ENCODE measurements around the gene NCL. TPM values are rescaled to one million over a fixed set of nuclear protein-coding genes. Genes with fewer than 3 reads are reported as not detected.
A peak's percentile ranks its signal among the peaks of the same experiment; 100 is the strongest.

NCL gene
- polyA plus RNA-seq, 1 of the 3 experiments (the other 2 are of a cell fraction), result 256 TPM

GRCh38 chr2:231413456-231413855, 50.8 kb downstream of the NCL start:
- H3K27ac ChIP-seq (ENCODE audit: low read depth in 2 of 2, low read length in 1 of 2), result no peak overlapping the region
- H3K9me3 ChIP-seq, result no peaks in the 10 kb centered on the region
- H3K9ac ChIP-seq, result no peak overlapping the region
- no peak overlapping the region for H3K4me2 ChIP-seq
- H3K79me2 ChIP-seq (ENCODE audit: insufficient read depth), result no peaks in the 10 kb centered on the region
- peaks cover 7% of the 10 kb centered on the region for H3F3A ChIP-seq (replicated peaks; ENCODE audit: insufficient read depth)
- ChIA-PET POLR2A (no interaction called here), CTCF (interaction anchor here (0.8 to 17.2 kb wide), 16 partner anchors 8 to 535 kb away, joined by 3 to 302 read pairs (median 14); no protein-coding TSS in a partner anchor)
- no peak for TF ChIP-seq RXRA (IDR thresholded peaks at IDR 0.05; ENCODE audit: borderline replicate concordance, low read depth)
- TF ChIP-seq RFX5 (IDR thresholded peaks at IDR 0.05; ENCODE audit: low read length), result no peak
- TF ChIP-seq ZBTB33 (IDR thresholded peaks at IDR 0.05; ENCODE audit: borderline replicate concordance, low read depth), result no peak
- TF ChIP-seq TAF1 (IDR thresholded peaks at IDR 0.05; ENCODE audit: borderline replicate concordance, low read depth, low read length), result no peak
- TF ChIP-seq RAD21 (IDR thresholded peaks at IDR 0.05; ENCODE audit: low read length), result no peak
- no peak overlapping the region; a peak in 1 of 4 replicates for H3K4me3 ChIP-seq (ENCODE audit: low read depth in 2 of 2, low read length in 1 of 2)
- peaks cover 3% of the 10 kb centered on the region in 2 experiments; a peak in 1 of 4 replicates for H3K4me1 ChIP-seq (ENCODE audit: control insufficient read depth in 1 of 2, insufficient read depth in 2 of 2, low read depth in 1 of 2, low read length in 1 of 2)
- no peak overlapping the region for H2AFZ ChIP-seq (ENCODE audit: low read depth)
- no peaks in the 10 kb centered on the region for H4K20me1 ChIP-seq (ENCODE audit: insufficient read depth)
- WGBS (ENCODE audit: low lambda C conversion rate), result 92% methylated on average over 5 of the region's 6 CpGs
- H3K36me3 ChIP-seq (replicated peaks in 1 of 2; ENCODE audit: control insufficient read depth in 1 of 2, insufficient read depth in 2 of 2, low read length in 1 of 2), result no peaks in the 10 kb centered on the region
- H3K27me3 ChIP-seq (ENCODE audit: insufficient read depth), result no peaks in the 10 kb centered on the region
- DNase-seq, result no peak
- H3K9me2 ChIP-seq, result no peaks in the 10 kb centered on the region

GRCh38 chr2:231412618-231412963, 51.7 kb downstream of the NCL start:
- H3K36me3 ChIP-seq (replicated peaks in 1 of 2; ENCODE audit: control insufficient read depth in 1 of 2, insufficient read depth in 2 of 2, low read length in 1 of 2), result no peaks in the 10 kb centered on the region
- CTCF ChIA-PET, result interaction anchor here (0.6 to 17.2 kb wide), 73 partner anchors 8 to 534 kb away, joined by 3 to 302 read pairs (median 5); partner anchors contain the start of genes ARMC9 and NCL
- WGBS (ENCODE audit: low lambda C conversion rate), result 41% methylated on average over 7 of the region's 9 CpGs
- DNase-seq, result peak; percentile 26
- POLR2A ChIA-PET, result interaction anchor here (0.6 to 1.6 kb wide), 4 partner anchors 12 to 52 kb away, joined by 3 to 7 read pairs (median 4); partner anchors contain the start of gene NCL
- peak overlapping the region; percentile 64 to 70 for H3K4me3 ChIP-seq (ENCODE audit: low read depth in 2 of 2, low read length in 1 of 2)
- H3K9me2 ChIP-seq, result no peaks in the 10 kb centered on the region
- peaks cover 7% of the 10 kb centered on the region for H3F3A ChIP-seq (replicated peaks; ENCODE audit: insufficient read depth)
- peak overlapping the region; percentile 97 for H3K4me2 ChIP-seq
- H3K27me3 ChIP-seq (ENCODE audit: insufficient read depth), result no peaks in the 10 kb centered on the region
- H4K20me1 ChIP-seq (ENCODE audit: insufficient read depth), result no peaks in the 10 kb centered on the region
- H3K79me2 ChIP-seq (ENCODE audit: insufficient read depth), result no peaks in the 10 kb centered on the region
- H3K4me1 ChIP-seq (ENCODE audit: control insufficient read depth in 1 of 2, insufficient read depth in 2 of 2, low read depth in 1 of 2, low read length in 1 of 2), result peaks cover 3% of the 10 kb centered on the region in 2 experiments; a peak in 1 of 4 replicates
- peak overlapping the region; percentile 83 for H2AFZ ChIP-seq (ENCODE audit: low read depth)
- H3K9me3 ChIP-seq, result no peaks in the 10 kb centered on the region
- TF ChIP-seq MAX (IDR thresholded peaks at IDR 0.05; ENCODE audit: low read depth) (0 out of 2 replicates have a peak, but pooled peaks have one; percentile 3), GABPA (IDR thresholded peaks at IDR 0.05; ENCODE audit: low read depth) (no peak), CHD2 (IDR thresholded peaks at IDR 0.05; ENCODE audit: low read length, partially characterized antibody) (no peak)
- H3K27ac ChIP-seq (ENCODE audit: low read depth in 2 of 2, low read length in 1 of 2), result no peak overlapping the region
- peak overlapping the region; percentile 90; the same call in 1 of the 2 replicates for H3K9ac ChIP-seq
